OCI-LY3 (cell line): ENCODE data around the gene NR2E1.

Source experiments
- H2AFZ ChIP-seq: fragments of 200-600, 300-600 bp; shearing (Covaris generic); 2 replicates; pipeline ENCODE4 v1.6.0; 2014; ENCODE audit warnings: antibody characterized with exemption, low read depth, low read length
- H3K27ac ChIP-seq: fragments of 200-600, 300-600 bp; sonication (generic); 2 replicates; pipeline ENCODE4 v1.5.1; 2014; ENCODE audit warnings: mild to moderate bottlenecking, low read length, moderate library complexity, mixed read lengths
- H3K27me3 ChIP-seq: fragments of 200-600, 300-600 bp; sonication (generic); 2 replicates; pipeline ENCODE4 v1.6.1; 2014; ENCODE audit warnings: low read depth, low read length, mixed read lengths
- H3K36me3 ChIP-seq: fragments of 200-600, 300-600 bp; sonication (generic); replicated peaks from 2 replicates; pipeline ENCODE3; 2014; ENCODE audit warnings: low read depth, low read length, mixed read lengths
- H3K4me1 ChIP-seq: fragments of 300-600, 200-600 bp; sonication (generic); 2 replicates; pipeline ENCODE4 v1.6.1; 2014; ENCODE audit warnings: low read length, mixed read lengths
- H3K4me2 ChIP-seq: fragments of 200-600, 300-600 bp; sonication (generic); 2 replicates; pipeline ENCODE4 v1.6.1; 2014; ENCODE audit warnings: low read length, mixed read lengths
- H3K4me3 ChIP-seq: fragments of 300-600, 200-600 bp; sonication (generic); 2 replicates; pipeline ENCODE4 v1.5.1; 2014; ENCODE audit warnings: antibody characterized with exemption, mild to moderate bottlenecking, low read length, moderate library complexity
- H3K79me2 ChIP-seq: fragments of 300-600, 200-600 bp; shearing (Covaris generic); 2 replicates; pipeline ENCODE4 v1.6.1; 2014; ENCODE audit warnings: mild to moderate bottlenecking, low read length, mixed read lengths
- H3K9ac ChIP-seq: fragments of 300-600, 200-600 bp; shearing (Covaris generic); 2 replicates; pipeline ENCODE4 v1.6.0; 2014; ENCODE audit warnings: mild to moderate bottlenecking, low read length, moderate library complexity
- H3K9me3 ChIP-seq: fragments of 200-600, 300-600 bp; shearing (Covaris generic); 2 replicates; pipeline ENCODE4 v1.6.1; 2014; ENCODE audit warnings: low read length, mixed read lengths; ENCODE audit not compliant: insufficient read depth
- H4K20me1 ChIP-seq: fragments of 200-600, 300-600 bp; sonication (generic); 2 replicates; pipeline ENCODE4 v1.6.1; 2016; ENCODE audit warnings: low read length, mixed read lengths; ENCODE audit not compliant: insufficient read depth
- EZH2phosphoT487 ChIP-seq: fragments of 200-600 bp; shearing (Covaris generic); IDR thresholded peaks from 2 replicates; pipeline ENCODE4 v1.6.1; 2018; ENCODE audit warnings: antibody characterized with exemption, mixed run types, low read depth
- TF ChIP-seq, protein P1 (sequence below): fragments of 200-600, 300-600 bp; sonication (generic); IDR thresholded peaks from 2 replicates; pipeline ENCODE4 v1.5.1; 2014; ENCODE audit warnings: antibody characterized with exemption, low read length, low read depth

NR2E1 gene

GRCh38 chr6:108156180-108156937, 9.5 kb upstream of the NR2E1 start:
- Histone ChIP-seq H3K27ac (no peak overlapping the region), H3K4me1 (no peaks in the 10 kb centered on the region), H3K27me3 (peaks cover 50% of the 10 kb centered on the region), H2AFZ (no peak overlapping the region), H3K9ac (no peak overlapping the region), H3K4me3 (no peak overlapping the region), H4K20me1 (no peaks in the 10 kb centered on the region), H3K36me3 (no peaks in the 10 kb centered on the region), H3K4me2 (no peak overlapping the region), H3K79me2 (no peaks in the 10 kb centered on the region), H3K9me3 (no peaks in the 10 kb centered on the region)
- TF ChIP-seq, protein P1, sequence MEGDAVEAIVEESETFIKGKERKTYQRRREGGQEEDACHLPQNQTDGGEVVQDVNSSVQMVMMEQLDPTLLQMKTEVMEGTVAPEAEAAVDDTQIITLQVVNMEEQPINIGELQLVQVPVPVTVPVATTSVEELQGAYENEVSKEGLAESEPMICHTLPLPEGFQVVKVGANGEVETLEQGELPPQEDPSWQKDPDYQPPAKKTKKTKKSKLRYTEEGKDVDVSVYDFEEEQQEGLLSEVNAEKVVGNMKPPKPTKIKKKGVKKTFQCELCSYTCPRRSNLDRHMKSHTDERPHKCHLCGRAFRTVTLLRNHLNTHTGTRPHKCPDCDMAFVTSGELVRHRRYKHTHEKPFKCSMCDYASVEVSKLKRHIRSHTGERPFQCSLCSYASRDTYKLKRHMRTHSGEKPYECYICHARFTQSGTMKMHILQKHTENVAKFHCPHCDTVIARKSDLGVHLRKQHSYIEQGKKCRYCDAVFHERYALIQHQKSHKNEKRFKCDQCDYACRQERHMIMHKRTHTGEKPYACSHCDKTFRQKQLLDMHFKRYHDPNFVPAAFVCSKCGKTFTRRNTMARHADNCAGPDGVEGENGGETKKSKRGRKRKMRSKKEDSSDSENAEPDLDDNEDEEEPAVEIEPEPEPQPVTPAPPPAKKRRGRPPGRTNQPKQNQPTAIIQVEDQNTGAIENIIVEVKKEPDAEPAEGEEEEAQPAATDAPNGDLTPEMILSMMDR: no peak
- TF ChIP-seq EZH2phosphoT487: no peak

DNA sequence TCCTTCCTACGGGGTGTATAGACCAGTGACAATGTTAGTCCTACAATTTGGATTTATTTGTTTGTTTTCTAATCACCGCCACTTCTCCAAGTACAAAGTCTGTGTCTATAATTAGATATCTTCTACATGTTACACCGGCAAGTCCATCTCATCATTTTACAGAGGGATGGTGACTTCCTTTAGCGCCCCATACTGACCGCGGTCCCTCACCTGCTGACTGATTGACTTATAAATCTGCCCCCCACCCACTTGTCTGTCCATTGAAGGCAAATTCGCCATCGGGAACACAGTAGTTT, 8.9 kb upstream of the NR2E1 start:
- Histone ChIP-seq H3K36me3 (no peaks in the 10 kb centered on the region), H3K4me3 (peak overlapping the region; percentile 78; the same call in 1 of the 2 replicates), H3K9ac (no peak overlapping the region), H3K79me2 (no peaks in the 10 kb centered on the region), H2AFZ (no peak overlapping the region), H3K9me3 (no peaks in the 10 kb centered on the region), H3K4me2 (peak overlapping the region; percentile 84), H3K27me3 (peaks cover 53% of the 10 kb centered on the region), H3K4me1 (no peaks in the 10 kb centered on the region), H4K20me1 (no peaks in the 10 kb centered on the region), H3K27ac (no peak overlapping the region)
- TF ChIP-seq, protein P1: no peak
- TF ChIP-seq EZH2phosphoT487: no peak

- H3K4me1 ChIP-seq: no peaks in the 10 kb centered on the region
- no peaks in the 10 kb centered on the region for H3K36me3 ChIP-seq
- H3K27me3 ChIP-seq: peaks cover 56% of the 10 kb centered on the region
- peak overlapping the region; percentile 78 for H3K4me3 ChIP-seq
- no peaks in the 10 kb centered on the region for H3K9me3 ChIP-seq
- no peak overlapping the region for H3K27ac ChIP-seq
- H3K79me2 ChIP-seq: no peaks in the 10 kb centered on the region
- peak overlapping the region; percentile 84 for H3K4me2 ChIP-seq
- H3K9ac ChIP-seq: peak overlapping the region; percentile 52
- TF ChIP-seq EZH2phosphoT487: 0 out of 2 replicates have a peak, but pooled peaks have one; percentile 45
- TF ChIP-seq, protein P1: no peak
- peak overlapping the region; percentile 90 for H2AFZ ChIP-seq
- no peaks in the 10 kb centered on the region for H4K20me1 ChIP-seq
Observed at GRCh38 chr6:108157234-108157980, 8.4 kb upstream of the NR2E1 start.

- Histone ChIP-seq H3K27me3 (peaks cover 57% of the 10 kb centered on the region), H3K4me2 (peak overlapping the region; percentile 84), H3K36me3 (no peaks in the 10 kb centered on the region), H4K20me1 (no peaks in the 10 kb centered on the region), H3K9me3 (no peaks in the 10 kb centered on the region), H2AFZ (peak overlapping the region; percentile 90), H3K27ac (no peak overlapping the region), H3K9ac (peak overlapping the region; percentile 52), H3K79me2 (no peaks in the 10 kb centered on the region), H3K4me3 (peak overlapping the region; percentile 78), H3K4me1 (no peaks in the 10 kb centered on the region)
- TF ChIP-seq EZH2phosphoT487: no peak; the same call in 1 of the 2 replicates
- TF ChIP-seq, protein P1: no peak
Observed at GRCh38 chr6:108157981-108158525, 7.8 kb upstream of the NR2E1 start.
